IPS-18a (cell line): ENCODE data around the gene MYO1E.
"Not testable (repeated sequence)": the region's sequence is repeated elsewhere in the genome, so short reads cannot be mapped to it uniquely, and the experiment has no call there.

Experiments used
- H3K27ac ChIP-seq: one replicate; pipeline ENCODE4 v1.5.1; 2013; ENCODE audit warnings: low read length
- H3K27me3 ChIP-seq: one replicate; pipeline ENCODE4 v1.6.1; 2013; ENCODE audit warnings: mild to moderate bottlenecking, low read length; ENCODE audit not compliant: control insufficient read depth, insufficient read depth
- H3K36me3 ChIP-seq: one replicate; pipeline ENCODE4 v1.6.1; 2013; ENCODE audit warnings: low read depth, low read length; ENCODE audit not compliant: control insufficient read depth
- H3K4me1 ChIP-seq: one replicate; pipeline ENCODE4 v1.6.1; 2013; ENCODE audit warnings: low read depth, low read length; ENCODE audit not compliant: control insufficient read depth
- H3K4me3 ChIP-seq: one replicate; pipeline ENCODE4 v1.5.1; 2013; ENCODE audit warnings: low read length
- H3K9ac ChIP-seq: one replicate; pipeline ENCODE4 v1.6.1; 2013; ENCODE audit warnings: mild to moderate bottlenecking, low read length, moderate library complexity
- H3K9me3 ChIP-seq: one replicate; pipeline ENCODE4 v1.6.1; 2013; ENCODE audit warnings: low read depth, low read length; ENCODE audit not compliant: control insufficient read depth

MYO1E gene

GRCh38 chr15:59346951-59347350 lies 25.7 kb downstream of the MYO1E start:
- Histone ChIP-seq H3K36me3 (no peaks in the 10 kb centered on the region), H3K9ac (no peak overlapping the region), H3K4me3 (no peak overlapping the region), H3K27me3 (no peaks in the 10 kb centered on the region), H3K4me1 (peaks cover 41% of the 10 kb centered on the region), H3K9me3 (no peaks in the 10 kb centered on the region), H3K27ac (no peak overlapping the region)

GRCh38 chr15:59345326-59345725 lies 27.3 kb downstream of the MYO1E start:
- Histone ChIP-seq H3K27ac (no peak overlapping the region), H3K36me3 (no peaks in the 10 kb centered on the region), H3K4me3 (no peak overlapping the region), H3K27me3 (no peaks in the 10 kb centered on the region), H3K4me1 (peaks cover 30% of the 10 kb centered on the region), H3K9me3 (no peaks in the 10 kb centered on the region), H3K9ac (no peak overlapping the region)

GRCh38 chr15:59344311-59344710 lies 28.4 kb downstream of the MYO1E start:
- no peak overlapping the region for H3K4me3 ChIP-seq
- no peaks in the 10 kb centered on the region for H3K9me3 ChIP-seq
- H3K4me1 ChIP-seq: peaks cover 20% of the 10 kb centered on the region
- no peak overlapping the region for H3K9ac ChIP-seq
- H3K27me3 ChIP-seq: no peaks in the 10 kb centered on the region
- no peak overlapping the region for H3K27ac ChIP-seq
- H3K36me3 ChIP-seq: no peaks in the 10 kb centered on the region

- Histone ChIP-seq H3K9me3 (no peaks in the 10 kb centered on the region), H3K4me3 (no peak overlapping the region), H3K36me3 (no peaks in the 10 kb centered on the region), H3K4me1 (peaks cover 4% of the 10 kb centered on the region), H3K27me3 (no peaks in the 10 kb centered on the region), H3K27ac (no peak overlapping the region), H3K9ac (no peak overlapping the region)
Measured at GRCh38 chr15:59340325-59340724, 32.3 kb downstream of the MYO1E start.

- no peak overlapping the region for H3K4me3 ChIP-seq
- H3K4me1 ChIP-seq: peaks cover 4% of the 10 kb centered on the region
- H3K36me3 ChIP-seq: no peaks in the 10 kb centered on the region
- H3K9ac ChIP-seq: no peak overlapping the region
- no peaks in the 10 kb centered on the region for H3K27me3 ChIP-seq
- H3K27ac ChIP-seq: no peak overlapping the region
- no peaks in the 10 kb centered on the region for H3K9me3 ChIP-seq
Measured at GRCh38 chr15:59339252-59339672, 33.4 kb downstream of the MYO1E start.

GRCh38 chr15:59338414-59338813 lies 34.3 kb downstream of the MYO1E start:
- H3K9me3 ChIP-seq: no peaks in the 10 kb centered on the region
- H3K27ac ChIP-seq: no peak overlapping the region
- H3K4me3 ChIP-seq: no peak overlapping the region
- H3K4me1 ChIP-seq: peaks cover 4% of the 10 kb centered on the region
- no peaks in the 10 kb centered on the region for H3K27me3 ChIP-seq
- no peak overlapping the region for H3K9ac ChIP-seq
- no peaks in the 10 kb centered on the region for H3K36me3 ChIP-seq

GRCh38 chr15:59336725-59337124 lies 35.9 kb downstream of the MYO1E start:
- not testable (repeated sequence) for H3K9ac ChIP-seq, H3K4me3 ChIP-seq, H3K27me3 ChIP-seq, H3K36me3 ChIP-seq, H3K4me1 ChIP-seq, H3K9me3 ChIP-seq, H3K27ac ChIP-seq

- H3K27me3 ChIP-seq: no peaks in the 10 kb centered on the region
- H3K9me3 ChIP-seq: no peaks in the 10 kb centered on the region
- no peak overlapping the region for H3K4me3 ChIP-seq
- peaks cover 15% of the 10 kb centered on the region for H3K4me1 ChIP-seq
- no peak overlapping the region for H3K27ac ChIP-seq
- H3K36me3 ChIP-seq: no peaks in the 10 kb centered on the region
- H3K9ac ChIP-seq: no peak overlapping the region
Measured at GRCh38 chr15:59335207-59335786, 37.4 kb downstream of the MYO1E start.

- no peaks in the 10 kb centered on the region for H3K27me3 ChIP-seq
- no peaks in the 10 kb centered on the region for H3K9me3 ChIP-seq
- H3K27ac ChIP-seq: no peak overlapping the region
- H3K4me1 ChIP-seq: peaks cover 15% of the 10 kb centered on the region
- H3K36me3 ChIP-seq: no peaks in the 10 kb centered on the region
- no peak overlapping the region for H3K9ac ChIP-seq
- no peak overlapping the region for H3K4me3 ChIP-seq
Measured at GRCh38 chr15:59334076-59334415, 38.6 kb downstream of the MYO1E start.

GRCh38 chr15:59333401-59334075 lies 39.1 kb downstream of the MYO1E start:
- Histone ChIP-seq H3K4me3 (no peak overlapping the region), H3K4me1 (peaks cover 15% of the 10 kb centered on the region), H3K9ac (no peak overlapping the region), H3K27me3 (no peaks in the 10 kb centered on the region), H3K36me3 (no peaks in the 10 kb centered on the region), H3K9me3 (no peaks in the 10 kb centered on the region), H3K27ac (no peak overlapping the region)

- Histone ChIP-seq H3K27ac (no peak overlapping the region), H3K27me3 (no peaks in the 10 kb centered on the region), H3K9me3 (no peaks in the 10 kb centered on the region), H3K4me3 (no peak overlapping the region), H3K9ac (no peak overlapping the region), H3K36me3 (no peaks in the 10 kb centered on the region), H3K4me1 (peaks cover 15% of the 10 kb centered on the region)
Measured at GRCh38 chr15:59332009-59332408, 40.7 kb downstream of the MYO1E start.

GRCh38 chr15:59330649-59331048 lies 42.0 kb downstream of the MYO1E start:
- Histone ChIP-seq H3K27me3 (no peaks in the 10 kb centered on the region), H3K9me3 (no peaks in the 10 kb centered on the region), H3K4me1 (peaks cover 13% of the 10 kb centered on the region), H3K4me3 (no peak overlapping the region), H3K9ac (no peak overlapping the region), H3K36me3 (no peaks in the 10 kb centered on the region), H3K27ac (no peak overlapping the region)
